Breast epithelium (tissue), 4 donors: Measurements from ENCODE around the gene GPSM1. TPM values are rescaled to one million over a fixed set of nuclear protein-coding genes. Genes with fewer than 3 reads are reported as not detected.

Source experiments
- DNase-seq, 2 donors: peaks; one replicate each; pipeline ENCODE4 v3.0.0-alpha.2; 2019; ENCODE audit warnings: low spot score in 2 of 2
- H3K27ac ChIP-seq, 2 donors: fragments of 200-600 bp; sonication (generic) in 1 of 2; one replicate each; pipeline ENCODE4 v1.5.1; 2016 to 2019; ENCODE audit warnings: mild to moderate bottlenecking in 1 of 2
- H3K27me3 ChIP-seq, 2 donors: fragments of 200-600 bp; sonication (generic) in 1 of 2; one replicate each; pipeline versions ENCODE4 v1.5.1 to v1.6.0; 2017 to 2019; ENCODE audit warnings: control low read depth in 1 of 2, mild to moderate bottlenecking in 1 of 2
- H3K36me3 ChIP-seq: fragments of 200-600 bp; one replicate; pipeline ENCODE4 v1.5.1; 2019
- H3K4me1 ChIP-seq, 2 donors: fragments of 200-600 bp; sonication (generic); one replicate each; pipeline ENCODE4 v1.5.1; 2016 to 2019; ENCODE audit warnings: control low read depth in 1 of 2
- H3K4me3 ChIP-seq, 3 donors: fragments of 200-600 bp; sonication (generic); 1 replicate in 2 of 3; 2 replicates in 1 of 3; pipeline ENCODE4 v1.5.1; 2016 to 2019; ENCODE audit warnings: mild to moderate bottlenecking in 3 of 3, moderate library complexity in 2 of 3
- H3K9me3 ChIP-seq, 2 donors: fragments of 200-600 bp; sonication (generic) in 1 of 2; one replicate each; pipeline ENCODE4 v1.5.1; 2016 to 2019; ENCODE audit warnings: control low read depth in 1 of 2
- CTCF ChIP-seq, 3 donors: fragments of 450-650 bp; IDR thresholded peaks; one replicate each; pipeline ENCODE4 v1.5.1; 2016 to 2017; ENCODE audit warnings: antibody characterized with exemption in 3 of 3, mild to moderate bottlenecking in 3 of 3, moderate library complexity in 3 of 3
- POLR2A ChIP-seq: fragments of 450-650 bp; IDR thresholded peaks from one replicate; pipeline ENCODE4 v1.6.1; 2016; ENCODE audit warnings: antibody characterized with exemption, mild to moderate bottlenecking, moderate library complexity
- POLR2AphosphoS5 ChIP-seq, 3 donors: sonication (generic); formaldehyde crosslinking; IDR thresholded peaks; one replicate each; pipeline ENCODE4 v1.6.1; 2017; ENCODE audit warnings: antibody characterized with exemption in 3 of 3
- intact Hi-C: fragments of 100-400 bp; cut with DNase I; formaldehyde crosslinking; loops from one replicate; pipeline ENCODE4 v1.15.1; 2023; ENCODE audit warnings: low total_unique reads
- total RNA-seq, 3 donors: library from RNA; depleted of rRNA; stranded (reverse); fragments of >200 nt; gene quantifications; one replicate each; pipeline ENCODE4 v1.1.0, GENCODE V29; 2016

Gene GPSM1
- total RNA-seq, 3 donors from 2014 or later = 5.6 to 19.0 (median 8.6) TPM

- H3K27me3 ChIP-seq = no peaks in the 10 kb centered on the region
- H3K4me3 ChIP-seq = no peak overlapping the region
- H3K9me3 ChIP-seq = no peaks in the 10 kb centered on the region
- no peaks in the 10 kb centered on the region for H3K36me3 ChIP-seq
- H3K4me1 ChIP-seq = peaks cover 6 to 14% of the 10 kb centered on the region in 2 donors
- H3K27ac ChIP-seq = no peak overlapping the region
- no peak for DNase-seq
- intact Hi-C loops = no loop called here
- TF ChIP-seq CTCF (IDR thresholded peaks at IDR 0.05) = no peak
- TF ChIP-seq POLR2A = no peak
- TF ChIP-seq POLR2AphosphoS5 (IDR thresholded peaks at IDR 0.05) = no peak
Measured at GRCh38 chr9:136331556-136332481, 4.5 kb downstream of the GPSM1 start.

DNA sequence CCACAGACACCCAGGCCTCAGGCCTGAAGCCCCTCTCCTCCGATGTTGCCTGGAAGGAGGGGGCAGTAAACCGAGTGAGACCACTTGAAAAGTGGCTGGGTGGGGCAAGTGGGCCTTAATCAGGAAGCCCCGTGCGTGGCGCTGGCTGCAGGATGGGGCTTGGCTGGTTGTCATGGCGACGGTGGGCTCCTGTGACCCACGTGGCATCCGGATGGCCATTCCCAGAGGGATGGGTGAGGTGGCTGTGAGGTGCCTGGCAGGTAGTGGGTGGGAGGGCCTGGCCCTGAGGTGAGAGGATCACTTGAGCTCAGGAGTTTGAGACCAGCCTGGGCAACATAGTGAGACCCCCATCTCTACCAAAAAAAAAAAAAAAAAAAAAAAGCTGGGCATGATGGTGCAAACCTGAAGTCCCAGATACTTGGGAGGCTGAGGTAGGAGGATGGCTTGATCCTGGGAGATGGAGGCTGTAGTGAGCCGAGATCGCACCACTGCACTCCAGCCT lies 5.2 kb downstream of the GPSM1 start:
- H3K27ac ChIP-seq = no peak overlapping the region
- no peak for DNase-seq
- H3K4me3 ChIP-seq = no peak overlapping the region
- no peaks in the 10 kb centered on the region for H3K36me3 ChIP-seq
- H3K9me3 ChIP-seq = no peaks in the 10 kb centered on the region
- no peaks in the 10 kb centered on the region for H3K27me3 ChIP-seq
- TF ChIP-seq POLR2AphosphoS5 (IDR thresholded peaks at IDR 0.05) (no peak), POLR2A (no peak), CTCF (IDR thresholded peaks at IDR 0.05) (no peak)
- intact Hi-C loops = no loop called here
- peaks cover 6 to 14% of the 10 kb centered on the region in 2 donors for H3K4me1 ChIP-seq

GRCh38 chr9:136333045-136333444 lies 5.7 kb downstream of the GPSM1 start:
- no peak for DNase-seq
- no peaks in the 10 kb centered on the region for H3K9me3 ChIP-seq
- no peak overlapping the region for H3K4me3 ChIP-seq
- no peak for TF ChIP-seq POLR2A
- TF ChIP-seq CTCF (IDR thresholded peaks at IDR 0.05) = no peak
- no peak for TF ChIP-seq POLR2AphosphoS5 (IDR thresholded peaks at IDR 0.05)
- H3K4me1 ChIP-seq = peaks cover 6 to 12% of the 10 kb centered on the region in 2 donors
- H3K36me3 ChIP-seq = no peaks in the 10 kb centered on the region
- intact Hi-C loops = no loop called here
- no peaks in the 10 kb centered on the region for H3K27me3 ChIP-seq
- H3K27ac ChIP-seq = no peak overlapping the region

DNA sequence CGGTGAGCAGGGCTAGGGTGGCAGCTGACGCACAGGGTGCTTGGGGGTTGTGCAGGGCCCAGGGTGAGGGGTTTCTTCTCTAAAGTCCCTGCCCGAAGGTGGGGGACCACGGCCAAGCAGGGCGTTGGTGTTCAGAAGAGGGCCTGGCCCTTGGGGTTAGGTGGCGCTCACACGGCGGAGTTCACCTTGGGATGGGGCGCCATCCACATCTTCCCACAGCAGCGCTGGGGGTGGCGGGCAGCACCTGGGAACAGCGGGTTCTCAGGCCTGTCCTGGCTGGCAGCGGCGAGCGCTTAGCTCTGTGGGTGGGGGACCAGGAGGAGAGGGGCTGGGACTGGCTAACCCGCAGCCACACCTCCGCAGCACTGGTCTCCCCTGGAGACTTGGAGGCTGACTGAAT lies 6.1 kb downstream of the GPSM1 start:
- Histone ChIP-seq H3K27me3 (no peaks in the 10 kb centered on the region), H3K36me3 (no peaks in the 10 kb centered on the region), H3K27ac (no peak overlapping the region), H3K4me3 (no peak overlapping the region), H3K4me1 (peaks cover 6 to 8% of the 10 kb centered on the region in 2 donors), H3K9me3 (no peaks in the 10 kb centered on the region)
- TF ChIP-seq CTCF (IDR thresholded peaks at IDR 0.05) (no peak), POLR2A (no peak)
- DNase-seq = no peak
- intact Hi-C loops = no loop called here

GRCh38 chr9:136334541-136334940 lies 7.2 kb downstream of the GPSM1 start:
- H3K27ac ChIP-seq = no peak overlapping the region
- no peak for DNase-seq
- H3K27me3 ChIP-seq = no peaks in the 10 kb centered on the region
- no peaks in the 10 kb centered on the region for H3K9me3 ChIP-seq
- no peaks in the 10 kb centered on the region for H3K4me1 ChIP-seq
- H3K4me3 ChIP-seq = no peak overlapping the region
- TF ChIP-seq CTCF (IDR thresholded peaks at IDR 0.05) (no peak), POLR2AphosphoS5 (IDR thresholded peaks at IDR 0.05) (no peak), POLR2A (no peak)
- no peaks in the 10 kb centered on the region for H3K36me3 ChIP-seq
- intact Hi-C loops = no loop called here
